Effector memory CD4-positive, alpha-beta T cell (primary cell): ENCODE measurements around the gene CLBA1.

ENCODE experiments used
- DNase-seq, 3 donors: peaks; one replicate each; pipeline ENCODE4 v3.0.0-alpha.2; 2020
- H3K27ac ChIP-seq: 2 replicates; pipeline ENCODE4 v1.7.0; 2013; ENCODE audit warnings: mild to moderate bottlenecking, low read length, moderate library complexity; ENCODE audit not compliant: insufficient read depth, poor library complexity, severe bottlenecking
- H3K27me3 ChIP-seq: replicated peaks from 2 replicates; pipeline ENCODE4 v1.7.0; 2013; ENCODE audit warnings: mild to moderate bottlenecking, low read length; ENCODE audit not compliant: insufficient read depth, control insufficient read depth, poor library complexity, severe bottlenecking
- H3K36me3 ChIP-seq: 2 replicates; pipeline ENCODE4 v1.7.0; 2013; ENCODE audit warnings: mild to moderate bottlenecking, low read length, moderate library complexity; ENCODE audit not compliant: control insufficient read depth, insufficient read depth
- H3K4me1 ChIP-seq: 2 replicates; pipeline ENCODE4 v1.7.0; 2013; ENCODE audit warnings: low read length, mild to moderate bottlenecking; ENCODE audit not compliant: control insufficient read depth, insufficient read depth, poor library complexity, severe bottlenecking
- H3K4me3 ChIP-seq: 2 replicates; pipeline ENCODE4 v1.7.0; 2013; ENCODE audit warnings: low read length, low read depth, mild to moderate bottlenecking; ENCODE audit not compliant: insufficient read depth, poor library complexity, severe bottlenecking
- H3K9me3 ChIP-seq: 2 replicates; pipeline ENCODE4 v1.7.0; 2013; ENCODE audit warnings: mild to moderate bottlenecking, low read length, moderate library complexity; ENCODE audit not compliant: control insufficient read depth

The CLBA1 gene

GRCh38 chr14:105005929-105006830 lies 20.6 kb downstream of the CLBA1 start:
- no peaks in the 10 kb centered on the region for H3K9me3 ChIP-seq
- DNase-seq, result no peak
- no peaks in the 10 kb centered on the region for H3K4me1 ChIP-seq
- no peak overlapping the region for H3K4me3 ChIP-seq
- H3K27ac ChIP-seq, result no peak overlapping the region
- H3K27me3 ChIP-seq, result no peaks in the 10 kb centered on the region
- peaks cover 20% of the 10 kb centered on the region for H3K36me3 ChIP-seq

- no peak for DNase-seq
- Histone ChIP-seq H3K27ac (no peak overlapping the region), H3K27me3 (no peaks in the 10 kb centered on the region), H3K4me1 (no peaks in the 10 kb centered on the region), H3K36me3 (peaks cover 26% of the 10 kb centered on the region), H3K4me3 (no peak overlapping the region), H3K9me3 (no peaks in the 10 kb centered on the region)
These were observed 21.4 kb downstream of the CLBA1 start for GRCh38 chr14:105006831-105007592.

GRCh38 chr14:105007593-105008264 lies 22.1 kb downstream of the CLBA1 start:
- Histone ChIP-seq H3K27me3 (no peaks in the 10 kb centered on the region), H3K9me3 (no peaks in the 10 kb centered on the region), H3K36me3 (peaks cover 26% of the 10 kb centered on the region), H3K4me3 (no peak overlapping the region), H3K4me1 (no peaks in the 10 kb centered on the region), H3K27ac (no peak overlapping the region)
- DNase-seq, result no peak

- Histone ChIP-seq H3K9me3 (no peaks in the 10 kb centered on the region), H3K27ac (no peak overlapping the region), H3K27me3 (no peaks in the 10 kb centered on the region), H3K36me3 (peaks cover 26% of the 10 kb centered on the region), H3K4me1 (peaks cover 9% of the 10 kb centered on the region), H3K4me3 (no peak overlapping the region)
- DNase-seq, result no peak
These were observed 24.5 kb downstream of the CLBA1 start for GRCh38 chr14:105010106-105010505.

- no peak overlapping the region for H3K4me3 ChIP-seq
- DNase-seq, result no peak
- H3K9me3 ChIP-seq, result no peaks in the 10 kb centered on the region
- no peaks in the 10 kb centered on the region for H3K27me3 ChIP-seq
- H3K27ac ChIP-seq, result no peak overlapping the region
- H3K36me3 ChIP-seq, result peaks cover 26% of the 10 kb centered on the region
- peaks cover 9% of the 10 kb centered on the region for H3K4me1 ChIP-seq
These were observed 25.3 kb downstream of the CLBA1 start for GRCh38 chr14:105010891-105011291.

- DNase-seq, result no peak
- Histone ChIP-seq H3K4me3 (no peak overlapping the region), H3K9me3 (no peaks in the 10 kb centered on the region), H3K36me3 (peaks cover 26% of the 10 kb centered on the region), H3K27me3 (no peaks in the 10 kb centered on the region), H3K4me1 (peaks cover 9% of the 10 kb centered on the region), H3K27ac (no peak overlapping the region)
These were observed 25.9 kb downstream of the CLBA1 start for GRCh38 chr14:105011312-105011990.

GRCh38 chr14:105012171-105012985 lies 26.8 kb downstream of the CLBA1 start:
- Histone ChIP-seq H3K27me3 (no peaks in the 10 kb centered on the region), H3K4me1 (peaks cover 9% of the 10 kb centered on the region), H3K36me3 (peaks cover 26% of the 10 kb centered on the region), H3K4me3 (no peak overlapping the region), H3K27ac (no peak overlapping the region), H3K9me3 (no peaks in the 10 kb centered on the region)
- DNase-seq, result no peak

GRCh38 chr14:105013150-105013785 lies 27.7 kb downstream of the CLBA1 start:
- peaks cover 9% of the 10 kb centered on the region for H3K4me1 ChIP-seq
- H3K36me3 ChIP-seq, result peaks cover 26% of the 10 kb centered on the region
- no peak overlapping the region for H3K27ac ChIP-seq

GRCh38 chr14:105014032-105014431 lies 28.4 kb downstream of the CLBA1 start:
- no peak for DNase-seq
- Histone ChIP-seq H3K9me3 (no peaks in the 10 kb centered on the region), H3K27me3 (no peaks in the 10 kb centered on the region), H3K36me3 (peaks cover 26% of the 10 kb centered on the region), H3K27ac (no peak overlapping the region), H3K4me3 (no peak overlapping the region), H3K4me1 (peaks cover 14% of the 10 kb centered on the region)

More at GRCh38 chr14:105013150-105013785, 27.7 kb downstream of the CLBA1 start:
- no peak for DNase-seq
- no peaks in the 10 kb centered on the region for H3K9me3 ChIP-seq
- H3K27me3 ChIP-seq, result no peaks in the 10 kb centered on the region
- no peak overlapping the region for H3K4me3 ChIP-seq
